Measurements from ENCODE around the gene FXYD1.
A peak's percentile ranks its signal among the peaks of the same experiment; 100 is the strongest.
"Not testable (repeated sequence)": the region's sequence is repeated elsewhere in the genome, so short reads cannot be mapped to it uniquely, and the experiment has no call there.

Gene FXYD1

DNA sequence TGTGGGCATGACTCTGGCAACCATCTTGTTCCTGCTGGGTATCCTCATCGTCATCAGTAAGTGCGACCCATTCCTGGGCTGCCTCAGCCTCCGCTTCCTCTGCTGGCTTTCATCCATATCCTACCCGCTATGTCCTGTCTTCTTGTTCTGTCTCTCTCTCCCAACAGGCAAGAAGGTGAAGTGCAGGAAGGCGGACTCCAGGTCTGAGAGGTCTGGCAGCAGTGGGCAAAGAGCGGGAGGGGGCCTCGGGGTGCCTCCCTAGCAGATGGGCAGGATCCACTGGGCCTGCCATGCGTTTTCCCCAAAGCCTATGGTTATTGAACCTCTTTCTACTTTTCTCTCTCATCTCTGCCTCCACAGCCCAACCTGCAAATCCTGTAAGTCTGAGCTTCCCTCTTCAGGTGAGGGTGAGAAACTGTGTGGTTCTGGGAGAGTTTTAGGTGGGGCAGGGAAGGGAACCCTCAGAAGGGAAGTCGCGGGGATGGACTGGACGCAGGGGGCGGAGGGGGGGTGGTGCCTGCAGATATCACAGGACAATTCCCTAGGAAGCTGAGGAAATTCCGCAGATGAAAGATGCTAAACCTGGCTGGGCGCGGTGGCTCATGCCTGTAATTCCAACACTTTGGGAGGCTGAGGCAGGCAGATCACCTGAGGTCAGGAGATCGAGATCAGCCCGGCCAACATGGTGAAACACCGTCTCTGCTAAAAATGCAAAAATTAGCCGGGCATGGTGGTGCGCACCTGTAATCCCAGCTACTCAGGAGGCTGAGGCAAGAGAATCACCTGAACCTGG, 12.8 kb downstream of the FXYD1 start:
- no peak overlapping the region for H3K27ac ChIP-seq
- CTCF ChIA-PET, result interaction anchor here (1.2 kb wide), 1 partner anchor 85 kb away, joined by 3 read pairs; no protein-coding TSS in a partner anchor

DNA sequence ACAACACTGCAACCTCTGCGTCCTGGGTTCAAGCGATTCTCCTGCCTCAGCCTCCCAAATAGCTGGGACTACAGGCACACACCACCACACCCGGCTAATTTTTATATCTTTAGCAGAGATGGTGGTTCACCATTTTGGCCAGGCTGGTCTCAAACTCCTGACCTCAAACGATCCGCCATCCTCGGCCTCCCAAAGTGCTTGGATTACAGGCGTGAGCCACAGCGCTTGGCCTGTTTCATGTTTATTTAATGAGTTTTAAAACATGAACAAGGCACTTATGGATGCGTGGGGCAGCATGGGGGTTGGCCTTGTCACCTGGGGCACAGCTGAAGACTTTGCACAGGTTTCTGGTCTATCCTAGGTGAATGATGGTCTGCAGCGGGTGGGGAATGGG, 14.5 kb downstream of the FXYD1 start:
- CTCF ChIA-PET, result interaction anchor here (0.9 to 1.7 kb wide), 2 partner anchors 86 to 87 kb away, joined by 3 to 6 read pairs; no protein-coding TSS in a partner anchor
- DNase-seq (ENCODE audit: low spot score); H3K27ac ChIP-seq; POLR2A ChIA-PET (ENCODE audit: low non-redundant PET): not testable (repeated sequence)

More for the DNA sequence above, 12.8 kb downstream of the FXYD1 start:
- TF ChIP-seq, protein P1, sequence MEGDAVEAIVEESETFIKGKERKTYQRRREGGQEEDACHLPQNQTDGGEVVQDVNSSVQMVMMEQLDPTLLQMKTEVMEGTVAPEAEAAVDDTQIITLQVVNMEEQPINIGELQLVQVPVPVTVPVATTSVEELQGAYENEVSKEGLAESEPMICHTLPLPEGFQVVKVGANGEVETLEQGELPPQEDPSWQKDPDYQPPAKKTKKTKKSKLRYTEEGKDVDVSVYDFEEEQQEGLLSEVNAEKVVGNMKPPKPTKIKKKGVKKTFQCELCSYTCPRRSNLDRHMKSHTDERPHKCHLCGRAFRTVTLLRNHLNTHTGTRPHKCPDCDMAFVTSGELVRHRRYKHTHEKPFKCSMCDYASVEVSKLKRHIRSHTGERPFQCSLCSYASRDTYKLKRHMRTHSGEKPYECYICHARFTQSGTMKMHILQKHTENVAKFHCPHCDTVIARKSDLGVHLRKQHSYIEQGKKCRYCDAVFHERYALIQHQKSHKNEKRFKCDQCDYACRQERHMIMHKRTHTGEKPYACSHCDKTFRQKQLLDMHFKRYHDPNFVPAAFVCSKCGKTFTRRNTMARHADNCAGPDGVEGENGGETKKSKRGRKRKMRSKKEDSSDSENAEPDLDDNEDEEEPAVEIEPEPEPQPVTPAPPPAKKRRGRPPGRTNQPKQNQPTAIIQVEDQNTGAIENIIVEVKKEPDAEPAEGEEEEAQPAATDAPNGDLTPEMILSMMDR (conservative IDR thresholded peaks at IDR 0.05; ENCODE audit: low read depth), result no peak
- POLR2A ChIA-PET (ENCODE audit: low non-redundant PET), result no interaction called here
- no peak for DNase-seq (ENCODE audit: low spot score)

DNA sequence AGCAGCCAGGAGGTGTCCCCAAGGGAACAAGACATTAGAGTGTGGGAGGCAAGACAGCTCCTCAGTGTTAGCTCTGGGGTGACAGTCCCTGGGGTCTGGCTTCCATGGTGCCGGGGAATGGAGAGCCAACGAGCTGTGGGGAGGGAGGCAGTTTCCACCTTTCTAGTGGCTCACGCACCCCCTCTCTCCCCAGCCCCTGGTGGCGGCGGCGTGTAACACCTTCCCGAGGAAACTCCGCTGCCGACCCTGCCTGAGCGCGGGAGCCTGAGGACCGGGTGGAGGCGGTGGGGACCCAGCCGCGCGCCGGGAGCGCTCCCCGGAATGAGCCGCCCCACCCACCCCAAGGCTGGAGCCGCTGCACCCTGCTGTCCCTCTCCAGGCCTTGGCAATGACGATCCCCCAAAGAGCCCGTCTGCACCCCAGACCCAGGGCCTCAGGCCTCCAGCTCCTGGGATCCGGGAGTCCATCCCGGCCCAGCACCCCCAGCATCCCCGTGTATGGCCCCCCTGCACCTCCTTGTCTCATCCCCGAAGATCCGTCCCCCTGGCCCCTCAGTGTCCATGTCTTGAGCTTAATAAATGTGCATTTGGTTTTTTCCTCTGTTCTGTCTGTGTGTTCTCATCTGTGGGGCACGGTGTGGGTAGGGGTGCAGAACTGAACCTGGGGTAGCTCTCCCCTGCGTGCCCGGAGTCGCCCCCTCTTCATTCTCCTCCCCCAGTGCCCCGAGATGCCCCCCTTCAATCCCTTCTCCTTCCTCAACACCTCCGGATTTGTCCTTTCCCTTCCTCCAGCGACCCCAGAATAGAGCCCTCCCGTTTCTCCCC, 15.3 kb downstream of the FXYD1 start:
- TF ChIP-seq, protein P1 (conservative IDR thresholded peaks at IDR 0.05; ENCODE audit: low read depth), result peak; percentile 73
- ChIA-PET POLR2A (ENCODE audit: low non-redundant PET) (interaction anchor here (0.6 to 0.9 kb wide), 2 partner anchors 9 to 37 kb away, joined by 3 read pairs; no protein-coding TSS in a partner anchor), CTCF (interaction anchor here (0.5 to 1.7 kb wide), 6 partner anchors 8 to 102 kb away, joined by 3 to 8 read pairs (median 3); no protein-coding TSS in a partner anchor)
- DNase-seq (ENCODE audit: low spot score), result peak; percentile 49
- H3K27ac ChIP-seq, result peak overlapping the region; percentile 79

DNA sequence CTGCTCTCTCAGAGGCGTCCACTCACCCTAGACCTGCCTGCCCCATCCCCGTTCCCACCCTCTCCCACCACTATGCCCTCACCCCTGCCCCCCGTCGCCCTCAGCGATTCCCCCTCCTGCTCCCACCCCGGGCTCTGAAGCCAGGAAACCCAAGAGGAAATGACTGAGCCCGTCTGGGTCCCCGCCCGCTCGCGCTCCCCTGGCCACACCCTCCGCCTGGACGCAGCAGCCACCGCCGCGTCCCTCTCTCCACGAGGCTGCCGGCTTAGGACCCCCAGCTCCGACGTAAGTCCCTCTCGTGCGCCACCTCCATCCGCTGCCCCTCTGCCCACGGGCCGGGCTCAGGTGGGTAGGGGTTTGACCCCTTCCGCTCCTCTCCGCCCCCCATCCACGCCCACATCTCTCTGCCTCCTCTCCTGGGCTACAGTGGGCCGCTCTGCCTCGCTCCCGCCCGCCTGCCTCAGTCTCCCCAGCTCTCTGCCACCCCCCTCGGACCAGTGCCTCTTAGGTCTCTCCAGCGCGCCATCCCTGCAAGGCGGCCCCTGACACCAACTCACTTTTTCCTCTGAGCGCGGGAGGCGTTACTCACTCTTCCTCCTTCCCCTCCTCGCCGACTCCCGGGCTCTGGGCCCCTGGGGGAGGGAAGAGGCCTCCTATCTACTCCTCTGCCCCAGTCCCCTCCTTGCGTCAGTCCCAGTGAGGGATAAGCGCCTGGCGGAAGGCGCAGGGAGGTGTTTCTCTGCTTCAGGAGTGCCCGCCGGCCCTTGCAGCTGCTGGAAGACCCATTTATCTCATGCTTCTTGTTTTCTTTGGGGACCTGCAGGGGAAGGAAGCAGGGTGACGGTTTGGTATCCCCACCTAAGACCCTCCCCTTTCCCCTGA, 16.1 kb downstream of the FXYD1 start, which contains the start of gene FXYD5:
FXYD5 (plus strand) TSS at position 211 of the 882 bp plus-strand sequence. CDS start 816 bp downstream, outside the sequence.
- TF ChIP-seq, protein P1 (conservative IDR thresholded peaks at IDR 0.05; ENCODE audit: low read depth), result no peak
- H3K27ac ChIP-seq, result peak within 1 kb of the TSS; percentile 79
- CTCF ChIA-PET, result interaction anchor here (0.5 to 1.7 kb wide), 7 partner anchors 9 to 432 kb away, joined by 3 to 8 read pairs (median 3); no protein-coding TSS in a partner anchor
- POLR2A ChIA-PET (ENCODE audit: low non-redundant PET), result no interaction called here
- peak; percentile 75 for DNase-seq (ENCODE audit: low spot score)

DNA sequence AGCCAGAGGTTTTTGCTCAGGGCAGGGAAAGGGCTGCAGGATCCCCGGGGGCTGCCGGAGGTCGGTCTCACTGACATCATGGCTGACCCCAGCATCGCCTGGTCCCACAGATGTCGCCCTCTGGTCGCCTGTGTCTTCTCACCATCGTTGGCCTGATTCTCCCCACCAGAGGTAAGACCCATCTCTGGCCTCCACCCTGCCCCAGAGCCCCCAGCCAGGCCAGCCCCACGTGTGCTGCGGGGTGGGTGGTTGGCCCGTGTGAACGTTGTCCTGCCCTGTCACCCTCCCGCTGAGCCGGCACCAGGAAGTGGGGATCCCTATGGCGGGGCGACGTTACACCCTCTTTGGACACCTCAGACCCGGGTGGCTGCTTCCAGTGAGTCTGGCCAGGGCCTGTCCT, 16.8 kb downstream of the FXYD1 start:
- H3K27ac ChIP-seq, result peak overlapping the region; percentile 79
- ChIA-PET CTCF (interaction anchor here (0.7 kb wide), 1 partner anchor 89 kb away, joined by 3 read pairs; no protein-coding TSS in a partner anchor), POLR2A (ENCODE audit: low non-redundant PET) (no interaction called here)
- TF ChIP-seq, protein P1 (conservative IDR thresholded peaks at IDR 0.05; ENCODE audit: low read depth), result no peak
- no peak for DNase-seq (ENCODE audit: low spot score)

DNA sequence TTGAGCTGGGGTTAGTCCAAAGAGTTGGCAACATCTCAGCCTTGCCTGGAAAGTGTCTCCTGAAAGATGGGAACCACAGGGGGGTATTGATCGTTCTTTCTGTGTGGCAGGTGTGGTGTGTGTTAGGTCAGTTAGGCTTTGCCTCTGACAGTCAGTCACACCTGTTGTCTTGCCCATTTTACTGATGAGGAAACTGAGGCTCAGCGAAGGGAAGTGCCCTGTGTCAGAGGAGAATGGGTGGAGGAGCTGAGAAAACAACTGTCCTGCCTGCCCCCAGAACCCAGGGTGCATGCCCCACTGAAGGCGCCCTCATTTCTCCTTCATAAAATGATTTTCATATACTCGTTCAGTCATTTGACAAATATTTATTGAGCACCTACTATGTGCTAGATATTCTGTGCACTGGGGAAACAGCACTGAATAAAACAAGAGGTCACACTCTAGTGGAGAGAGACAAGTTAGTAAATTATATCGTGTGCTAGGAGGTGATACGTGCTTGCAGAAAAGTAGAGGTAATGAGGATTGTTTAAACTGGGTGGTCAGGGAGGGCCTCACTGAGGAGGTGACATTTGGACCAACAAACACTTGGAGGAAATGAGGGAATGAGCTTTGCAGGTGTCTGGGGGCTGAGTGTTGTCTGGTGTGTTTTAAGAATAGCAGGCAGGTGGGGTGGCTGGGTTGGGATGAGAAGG, 17.5 kb downstream of the FXYD1 start:
- peak overlapping the region; percentile 79 for H3K27ac ChIP-seq
- no peak for DNase-seq (ENCODE audit: low spot score)
- POLR2A ChIA-PET (ENCODE audit: low non-redundant PET), result no interaction called here
- TF ChIP-seq, protein P1 (conservative IDR thresholded peaks at IDR 0.05; ENCODE audit: low read depth), result no peak
- CTCF ChIA-PET, result no interaction called here
